Upper lobe of left lung (tissue), 6 donors: Measurements from ENCODE around the gene ECPAS. TPM values are rescaled to one million over a fixed set of nuclear protein-coding genes. Genes with fewer than 3 reads are reported as not detected.

Experiments used
- ATAC-seq, 2 donors: fragments of 200-7000 bp; cut with Tn5 transposase; one replicate each; pipeline ENCODE4 v1.9.1; 2022; ENCODE audit warnings: mild to moderate bottlenecking in 2 of 2, moderate library complexity in 2 of 2; ENCODE audit not compliant: low FRiP score in 2 of 2
- DNase-seq, 2 donors: peaks; one replicate each; pipeline ENCODE4 v3.0.0-alpha.2; 2019 to 2020
- H3K27ac ChIP-seq, 4 donors: fragments of 200-600 bp; sonication (generic); one replicate each; pipeline ENCODE4 v1.5.1; 2016 to 2019
- H3K27me3 ChIP-seq, 4 donors: fragments of 200-600 bp; sonication (generic); one replicate each; pipeline ENCODE4 v1.5.1; 2017 to 2019
- H3K36me3 ChIP-seq, 4 donors: fragments of 200-600 bp; sonication (generic); one replicate each; pipeline ENCODE4 v1.5.1; 2016 to 2019
- H3K4me1 ChIP-seq, 4 donors: fragments of 200-600 bp; sonication (generic); one replicate each; pipeline ENCODE4 v1.5.1; 2018 to 2019
- H3K4me3 ChIP-seq, 4 donors: fragments of 200-600 bp; sonication (generic); one replicate each; pipeline ENCODE4 v1.5.1; 2017 to 2019; ENCODE audit warnings: mild to moderate bottlenecking in 2 of 4, moderate library complexity in 1 of 4
- H3K9me3 ChIP-seq, 4 donors: fragments of 200-600 bp; sonication (generic); one replicate each; pipeline ENCODE4 v1.5.1; 2018 to 2019
- EP300 ChIP-seq, 4 donors: sonication (generic); formaldehyde crosslinking; IDR thresholded peaks; one replicate each; pipeline ENCODE4 v1.5.1; 2017; ENCODE audit warnings: antibody characterized with exemption in 4 of 4, control low read depth in 2 of 4
- POLR2A ChIP-seq, 4 donors: fragments of 450-650 bp; IDR thresholded peaks; one replicate each; pipeline ENCODE4 v1.5.1; 2016 to 2017; ENCODE audit warnings: antibody characterized with exemption in 4 of 4, mild to moderate bottlenecking in 2 of 4
- POLR2AphosphoS5 ChIP-seq, 2 donors: sonication (generic); formaldehyde crosslinking; IDR thresholded peaks; one replicate each; pipeline ENCODE4 v1.5.1; 2017; ENCODE audit warnings: antibody characterized with exemption in 2 of 2
- WGBS, 2 donors: methylation state at CpG; one replicate each; pipeline ENCODE4 v1.1.5; 2017 to 2018; 5-methylcytosine and 5-hydroxymethylcytosine counted together
- total RNA-seq, 6 donors: library from RNA; depleted of rRNA in 4 of 6; stranded (reverse); fragments of >200 nt in 4 of 6; gene quantifications; one replicate each; pipeline versions ENCODE4 v1.1.0 to v1.2.1, GENCODE V29; 2016 to 2021
- TF ChIP-seq, protein P1 (sequence below), 6 experiments: fragments of 450-650 bp in 4 of 6; fragments of 200-600 bp in 2 of 6; sonication (generic) in 2 of 6; IDR thresholded peaks; one replicate each; pipeline ENCODE4 v1.5.1; 2016 to 2019; ENCODE audit warnings: antibody characterized with exemption in 6 of 6
- donor health status: DM: no; HTN: no; CAD: no; lungs with moderate emphysema.
- donor health status: DM: no; HTN: yes; CAD: no; lungs with severe emphysema.

Gene ECPAS
- total RNA-seq, 6 donors from 2014 or later = 64.4 to 158 (median 83.3) TPM

DNA sequence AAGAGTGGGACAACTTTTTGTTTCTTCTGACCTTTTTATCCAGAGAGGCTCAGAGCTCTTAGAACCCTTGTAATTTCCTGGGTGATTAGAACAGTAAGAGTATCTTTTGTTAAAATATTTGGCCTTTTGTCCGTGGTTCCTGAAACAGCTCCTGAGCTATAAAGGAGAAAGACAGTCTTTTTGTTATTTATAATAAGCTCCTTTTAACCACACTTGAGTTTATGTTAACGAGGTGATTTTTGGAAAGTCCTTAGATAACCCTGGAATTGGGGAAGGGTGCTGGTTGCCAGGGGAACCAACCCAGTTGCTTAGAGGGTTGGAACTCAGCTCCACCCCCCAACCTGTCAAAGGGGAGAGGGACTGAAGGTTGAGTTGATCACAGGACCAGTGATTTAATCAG is 45.6 kb upstream of the ECPAS start:
- no peaks in the 10 kb centered on the region for H3K27me3 ChIP-seq
- DNase-seq (no peak), ATAC-seq (no peak)
- no peak overlapping the region for H3K4me3 ChIP-seq
- no peak overlapping the region for H3K27ac ChIP-seq
- H3K4me1 ChIP-seq = peaks cover 5 to 14% (median 7%) of the 10 kb centered on the region in 4 donors
- peaks cover 0 to 13% (median 3%) of the 10 kb centered on the region in 4 donors for H3K36me3 ChIP-seq
- 36 to 38% methylated on average over 2 of the region's 2 CpGs for WGBS, 2 donors
- H3K9me3 ChIP-seq = peaks cover 6 to 12% (median 7%) of the 10 kb centered on the region in 4 donors
- TF ChIP-seq POLR2AphosphoS5 (IDR thresholded peaks at IDR 0.05) (no peak), EP300 (IDR thresholded peaks at IDR 0.05) (no peak), POLR2A (IDR thresholded peaks at IDR 0.05) (no peak)
- TF ChIP-seq, protein P1, sequence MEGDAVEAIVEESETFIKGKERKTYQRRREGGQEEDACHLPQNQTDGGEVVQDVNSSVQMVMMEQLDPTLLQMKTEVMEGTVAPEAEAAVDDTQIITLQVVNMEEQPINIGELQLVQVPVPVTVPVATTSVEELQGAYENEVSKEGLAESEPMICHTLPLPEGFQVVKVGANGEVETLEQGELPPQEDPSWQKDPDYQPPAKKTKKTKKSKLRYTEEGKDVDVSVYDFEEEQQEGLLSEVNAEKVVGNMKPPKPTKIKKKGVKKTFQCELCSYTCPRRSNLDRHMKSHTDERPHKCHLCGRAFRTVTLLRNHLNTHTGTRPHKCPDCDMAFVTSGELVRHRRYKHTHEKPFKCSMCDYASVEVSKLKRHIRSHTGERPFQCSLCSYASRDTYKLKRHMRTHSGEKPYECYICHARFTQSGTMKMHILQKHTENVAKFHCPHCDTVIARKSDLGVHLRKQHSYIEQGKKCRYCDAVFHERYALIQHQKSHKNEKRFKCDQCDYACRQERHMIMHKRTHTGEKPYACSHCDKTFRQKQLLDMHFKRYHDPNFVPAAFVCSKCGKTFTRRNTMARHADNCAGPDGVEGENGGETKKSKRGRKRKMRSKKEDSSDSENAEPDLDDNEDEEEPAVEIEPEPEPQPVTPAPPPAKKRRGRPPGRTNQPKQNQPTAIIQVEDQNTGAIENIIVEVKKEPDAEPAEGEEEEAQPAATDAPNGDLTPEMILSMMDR (IDR thresholded peaks at IDR 0.05) = no peak

DNA sequence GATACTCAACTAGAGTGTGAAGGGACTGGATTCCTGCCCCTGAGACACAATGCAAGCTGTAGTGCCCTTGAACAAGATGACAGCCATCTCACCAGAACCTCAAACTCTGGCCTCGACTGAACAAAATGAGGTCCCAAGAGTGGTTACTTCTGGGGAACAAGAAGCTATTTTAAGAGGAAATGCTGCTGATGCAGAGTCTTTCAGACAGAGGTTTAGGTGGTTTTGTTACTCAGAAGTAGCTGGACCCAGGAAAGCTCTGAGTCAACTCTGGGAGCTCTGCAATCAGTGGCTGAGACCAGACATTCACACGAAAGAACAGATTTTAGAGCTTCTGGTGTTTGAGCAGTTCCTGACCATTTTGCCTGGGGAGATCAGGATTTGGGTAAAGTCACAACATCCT is 43.2 kb upstream of the ECPAS start:
- H3K27me3 ChIP-seq = no peaks in the 10 kb centered on the region
- no peak overlapping the region for H3K27ac ChIP-seq
- WGBS, 2 donors = 92 to 97% methylated on average over 2 of the region's 2 CpGs
- TF ChIP-seq, protein P1 (IDR thresholded peaks at IDR 0.05) = no peak
- TF ChIP-seq POLR2A (IDR thresholded peaks at IDR 0.05) = no peak
- TF ChIP-seq EP300 (IDR thresholded peaks at IDR 0.05) = no peak
- TF ChIP-seq POLR2AphosphoS5 (IDR thresholded peaks at IDR 0.05) = no peak
- DNase-seq = no peak
- H3K4me3 ChIP-seq = no peak overlapping the region
- ATAC-seq = no peak
- H3K9me3 ChIP-seq = no peaks in the 10 kb centered on the region
- H3K36me3 ChIP-seq = no peaks in the 10 kb centered on the region
- H3K4me1 ChIP-seq = peaks cover 5 to 16% (median 7%) of the 10 kb centered on the region in 4 donors

DNA sequence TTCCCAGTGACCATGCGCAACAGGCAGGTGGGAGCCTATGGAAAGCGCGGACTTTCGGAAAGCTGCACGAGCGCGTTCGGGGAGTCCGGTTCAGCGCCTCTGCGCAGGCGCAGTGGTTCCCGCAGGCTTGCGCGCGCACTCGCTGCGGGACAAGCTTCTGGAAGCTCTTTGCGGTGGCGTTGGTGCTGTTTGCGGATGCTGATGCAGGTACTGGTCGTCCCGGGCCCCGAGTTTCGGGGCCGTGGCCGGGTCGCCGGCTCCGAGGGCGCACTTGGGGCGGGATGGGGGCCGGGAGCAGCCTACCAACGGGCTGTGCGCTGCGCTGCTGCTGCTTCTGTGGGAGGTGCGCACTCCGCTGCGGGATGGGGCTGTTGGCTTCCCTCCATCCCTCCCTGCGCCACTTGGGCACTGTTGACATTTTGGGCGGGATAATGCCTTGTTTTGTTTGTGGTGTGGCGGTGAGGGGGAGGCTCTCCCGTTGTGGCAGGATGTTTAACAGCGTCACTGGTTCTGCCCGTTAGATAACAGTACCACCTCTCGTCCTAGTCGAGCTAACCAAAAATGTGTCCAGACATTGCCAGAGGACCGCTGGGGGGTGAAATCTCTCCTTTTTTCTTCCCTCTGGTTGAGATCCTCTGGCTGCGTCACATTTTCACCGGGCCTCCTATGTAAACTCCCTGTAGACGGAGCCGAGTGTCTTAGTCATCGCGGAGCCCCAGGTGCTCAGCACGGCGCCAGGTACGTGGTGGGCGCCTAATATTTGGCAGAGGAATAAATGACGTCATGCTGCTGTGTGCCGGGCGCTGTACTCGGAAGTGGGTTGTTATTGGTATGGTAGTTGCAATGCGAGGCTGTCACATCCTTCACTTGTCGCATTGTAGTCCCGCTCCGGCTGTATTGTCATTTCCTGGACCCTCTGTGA is 41.1 kb upstream of the ECPAS start, which contains the start of gene ZNF483:
Gene ZNF483 (plus strand): TSS at position 124 of the 922 bp plus-strand sequence. CDS start 2,217 bp downstream, outside the sequence.
- DNase-seq (peak; percentile 79 to 96), ATAC-seq (peak; percentile 74 to 93)
- TF ChIP-seq POLR2A (IDR thresholded peaks at IDR 0.05) (peak in 2 of 4 donors; percentile 27 to 35), EP300 (IDR thresholded peaks at IDR 0.05) (no peak), POLR2AphosphoS5 (IDR thresholded peaks at IDR 0.05) (no peak)
- TF ChIP-seq, protein P1 (IDR thresholded peaks at IDR 0.05) = peak in 1 of 6 experiments; percentile 8
- no peaks in the 10 kb centered on the region for H3K9me3 ChIP-seq
- 1% methylated on average over 16 to 60 of the region's 66 CpGs for WGBS, 2 donors
- H3K27ac ChIP-seq = peak within 1 kb of the TSS in 3 of 4 donors; percentile 4 to 63 (median 62)
- H3K36me3 ChIP-seq = no peaks in the 10 kb centered on the region
- peaks cover 5 to 16% (median 7%) of the 10 kb centered on the region in 4 donors for H3K4me1 ChIP-seq
- H3K27me3 ChIP-seq = no peaks in the 10 kb centered on the region
- H3K4me3 ChIP-seq = peak within 1 kb of the TSS; percentile 61 to 81 (median 68)

DNA sequence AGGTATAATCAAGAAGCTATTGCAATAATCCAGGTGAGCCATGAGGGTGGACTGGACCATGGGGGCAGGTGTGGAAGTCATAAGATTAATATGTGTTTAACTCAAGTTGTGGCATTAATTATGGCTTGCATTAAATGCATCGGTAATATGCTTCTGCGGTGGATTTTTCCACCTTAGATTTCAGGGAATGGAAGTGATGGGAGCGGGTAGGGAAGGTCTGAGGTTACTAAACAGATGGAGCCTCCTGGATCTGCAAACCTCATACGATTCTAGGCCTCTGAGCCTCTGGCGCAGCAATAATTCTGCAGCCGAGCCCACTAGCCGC is 40.5 kb upstream of the ECPAS start:
- no peak for ATAC-seq
- H3K4me1 ChIP-seq = peaks cover 5 to 16% (median 7%) of the 10 kb centered on the region in 4 donors

More for the DNA sequence above, 40.5 kb upstream of the ECPAS start:
- WGBS, 2 donors = 33 to 39% methylated on average over 7 of the region's 7 CpGs
- Histone ChIP-seq H3K36me3 (no peaks in the 10 kb centered on the region), H3K27me3 (no peaks in the 10 kb centered on the region), H3K27ac (no peak overlapping the region), H3K9me3 (no peaks in the 10 kb centered on the region), H3K4me3 (peak overlapping the region; percentile 61 to 81 (median 68))
- no peak for DNase-seq
- TF ChIP-seq POLR2AphosphoS5 (IDR thresholded peaks at IDR 0.05) (no peak), EP300 (IDR thresholded peaks at IDR 0.05) (no peak), POLR2A (IDR thresholded peaks at IDR 0.05) (no peak)
- TF ChIP-seq, protein P1 (IDR thresholded peaks at IDR 0.05) = no peak
